DND-41 (cell line): ENCODE measurements around the gene AKT1S1.

Experiments used
- ATAC-seq: fragments of 200-7000 bp; cut with Tn5 transposase; 3 replicates; pipeline ENCODE4 v1.9.1; 2021; ENCODE audit warnings: low read depth; ENCODE audit not compliant: insufficient read depth
- DNase-seq: peaks from one replicate; pipeline ENCODE4 v3.0.0-alpha.2; 2020
- H2AFZ ChIP-seq: 2 replicates; pipeline ENCODE4 v1.6.0; 2012; ENCODE audit warnings: low read depth, low read length
- H3K27ac ChIP-seq: 2 replicates; pipeline ENCODE4 v1.5.1; 2012; ENCODE audit warnings: low read length, inconsistent platforms
- H3K27me3 ChIP-seq: fragments of 200-600 bp; sonication (generic); 2 replicates; pipeline ENCODE4 v1.6.0; 2012; ENCODE audit warnings: low read length, mild to moderate bottlenecking, inconsistent platforms; ENCODE audit not compliant: insufficient read depth, poor library complexity
- H3K36me3 ChIP-seq: 2 replicates; pipeline ENCODE4 v1.5.1; 2012; ENCODE audit warnings: low read length, inconsistent platforms; ENCODE audit not compliant: insufficient read depth
- H3K4me1 ChIP-seq: 2 replicates; pipeline ENCODE4 v1.5.1; 2012; ENCODE audit warnings: mild to moderate bottlenecking, low read length; ENCODE audit not compliant: insufficient read depth
- H3K4me2 ChIP-seq: 2 replicates; pipeline ENCODE4 v1.6.0; 2012; ENCODE audit warnings: mild to moderate bottlenecking, moderate library complexity, low read length, inconsistent platforms; ENCODE audit not compliant: insufficient read depth
- H3K4me3 ChIP-seq, 2 experiments: fragments of 200-600 bp in 1 of 2; shearing (Covaris generic) in 1 of 2; 2 replicates each; pipeline ENCODE4 v1.5.1; 2012 to 2016; ENCODE audit warnings: inconsistent platforms in 2 of 2, low read length in 2 of 2, mild to moderate bottlenecking in 2 of 2, low read depth in 1 of 2, moderate library complexity in 1 of 2
- H3K79me2 ChIP-seq: 2 replicates; pipeline ENCODE4 v1.6.0; 2012; ENCODE audit warnings: low read length, inconsistent platforms; ENCODE audit not compliant: insufficient read depth
- H3K9ac ChIP-seq: 2 replicates; pipeline ENCODE4 v1.6.0; 2012; ENCODE audit warnings: low read depth, mild to moderate bottlenecking, inconsistent platforms, low read length, moderate library complexity
- H3K9me3 ChIP-seq: 2 replicates; pipeline ENCODE4 v1.5.1; 2012; ENCODE audit warnings: low read length, moderate library complexity, mild to moderate bottlenecking, inconsistent platforms; ENCODE audit not compliant: insufficient read depth, severe bottlenecking
- H4K20me1 ChIP-seq: 2 replicates; pipeline ENCODE4 v1.6.0; 2012; ENCODE audit warnings: low read length; ENCODE audit not compliant: insufficient read depth
- EZH2 ChIP-seq: IDR thresholded peaks from 3 replicates; pipeline ENCODE4 v1.6.1; 2012; ENCODE audit warnings: borderline replicate concordance, low read depth, mild to moderate bottlenecking, moderate library complexity, low read length, inconsistent platforms; ENCODE audit not compliant: severe bottlenecking
- TF ChIP-seq, protein P1 (sequence below): IDR thresholded peaks from 2 replicates; pipeline ENCODE4 v1.5.1; 2012; ENCODE audit warnings: borderline replicate concordance, low read length, moderate library complexity, mild to moderate bottlenecking; ENCODE audit not compliant: poor library complexity, severe bottlenecking; ENCODE audit errors: extremely low read depth

Gene AKT1S1

DNA sequence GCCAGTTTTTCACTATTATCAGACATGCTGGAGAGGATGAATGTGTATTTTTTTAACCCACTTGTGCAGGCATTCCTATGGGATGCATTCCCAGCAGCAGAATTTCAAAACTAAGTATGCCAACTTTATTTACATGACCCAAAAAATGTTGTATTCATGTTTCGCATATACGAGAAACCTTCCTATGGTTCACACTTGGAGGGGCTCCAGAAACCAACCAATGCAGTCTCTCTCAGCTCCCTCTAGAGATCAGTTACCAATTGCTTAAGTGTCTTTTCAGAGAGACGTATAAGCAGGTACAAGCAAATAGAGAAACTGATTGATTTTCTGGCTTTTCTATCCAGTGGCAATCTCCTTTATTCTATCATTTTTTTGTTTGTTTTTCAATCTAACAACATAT is 31.7 kb downstream of the AKT1S1 start:
- ATAC-seq: no peak
- H3K9me3 ChIP-seq: no peaks in the 10 kb centered on the region
- no peak overlapping the region for H3K9ac ChIP-seq
- no peak overlapping the region for H2AFZ ChIP-seq
- peaks cover 7% of the 10 kb centered on the region for H3K36me3 ChIP-seq
- H3K79me2 ChIP-seq: peaks cover 11% of the 10 kb centered on the region; the same call in 1 of the 2 replicates
- H3K27ac ChIP-seq: no peak overlapping the region
- no peaks in the 10 kb centered on the region for H3K27me3 ChIP-seq
- TF ChIP-seq, protein P1, sequence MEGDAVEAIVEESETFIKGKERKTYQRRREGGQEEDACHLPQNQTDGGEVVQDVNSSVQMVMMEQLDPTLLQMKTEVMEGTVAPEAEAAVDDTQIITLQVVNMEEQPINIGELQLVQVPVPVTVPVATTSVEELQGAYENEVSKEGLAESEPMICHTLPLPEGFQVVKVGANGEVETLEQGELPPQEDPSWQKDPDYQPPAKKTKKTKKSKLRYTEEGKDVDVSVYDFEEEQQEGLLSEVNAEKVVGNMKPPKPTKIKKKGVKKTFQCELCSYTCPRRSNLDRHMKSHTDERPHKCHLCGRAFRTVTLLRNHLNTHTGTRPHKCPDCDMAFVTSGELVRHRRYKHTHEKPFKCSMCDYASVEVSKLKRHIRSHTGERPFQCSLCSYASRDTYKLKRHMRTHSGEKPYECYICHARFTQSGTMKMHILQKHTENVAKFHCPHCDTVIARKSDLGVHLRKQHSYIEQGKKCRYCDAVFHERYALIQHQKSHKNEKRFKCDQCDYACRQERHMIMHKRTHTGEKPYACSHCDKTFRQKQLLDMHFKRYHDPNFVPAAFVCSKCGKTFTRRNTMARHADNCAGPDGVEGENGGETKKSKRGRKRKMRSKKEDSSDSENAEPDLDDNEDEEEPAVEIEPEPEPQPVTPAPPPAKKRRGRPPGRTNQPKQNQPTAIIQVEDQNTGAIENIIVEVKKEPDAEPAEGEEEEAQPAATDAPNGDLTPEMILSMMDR: no peak
- no peak for TF ChIP-seq EZH2
- H4K20me1 ChIP-seq: no peaks in the 10 kb centered on the region
- H3K4me2 ChIP-seq: no peak overlapping the region
- no peak overlapping the region for H3K4me3 ChIP-seq
- DNase-seq: no peak
- peaks cover 25% of the 10 kb centered on the region for H3K4me1 ChIP-seq

DNA sequence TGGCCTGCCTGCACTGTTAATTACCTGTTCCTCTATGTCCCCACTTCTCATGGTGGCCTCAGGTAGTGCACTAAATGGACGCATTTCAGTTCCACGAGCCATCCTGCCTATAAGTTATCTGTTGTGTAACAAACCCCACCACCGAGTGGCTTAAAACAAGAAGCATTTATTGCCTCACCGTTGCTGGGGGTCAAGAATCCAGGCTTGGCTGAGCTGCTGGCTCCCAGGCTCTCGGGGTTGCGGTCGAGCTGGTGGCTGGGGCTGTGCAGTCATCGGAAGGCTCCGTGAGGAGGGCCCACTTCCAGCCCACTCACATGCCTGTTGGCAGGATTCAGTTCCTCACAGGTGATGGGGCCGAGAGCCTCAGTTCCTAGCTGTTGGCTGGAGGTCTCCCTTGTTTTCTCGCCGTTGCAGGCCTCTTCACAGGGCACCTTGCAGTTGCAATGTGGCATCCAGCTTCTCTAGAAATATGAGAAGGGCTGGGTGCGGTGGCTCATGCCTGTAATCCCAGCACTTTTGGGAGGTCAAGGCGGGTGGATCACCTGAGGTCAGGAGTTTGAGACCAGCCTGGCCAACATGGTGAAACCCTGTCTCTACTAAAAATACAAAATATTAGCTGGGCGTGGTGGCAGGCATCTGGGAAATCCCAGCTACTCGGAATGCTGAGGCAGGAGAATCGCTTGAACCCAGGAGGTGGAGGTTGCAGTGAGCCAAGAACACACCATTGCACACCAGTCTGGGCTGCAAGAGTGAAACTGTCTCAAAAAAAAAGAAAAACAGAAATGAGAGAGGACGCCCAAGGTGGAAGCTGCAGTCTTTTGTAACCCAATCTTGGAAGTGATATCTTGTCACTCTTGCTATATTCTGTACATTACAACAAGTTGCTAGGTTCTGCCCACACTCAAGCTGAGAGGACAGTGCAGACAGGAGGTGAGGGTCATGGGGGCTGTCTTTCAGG is 32.7 kb downstream of the AKT1S1 start:
- H3K27me3 ChIP-seq: no peaks in the 10 kb centered on the region
- H2AFZ ChIP-seq: no peak overlapping the region
- no peaks in the 10 kb centered on the region for H4K20me1 ChIP-seq
- H3K27ac ChIP-seq: no peak overlapping the region
- peaks cover 16% of the 10 kb centered on the region for H3K4me1 ChIP-seq
- H3K9ac ChIP-seq: no peak overlapping the region
- TF ChIP-seq, protein P1: no peak
- no peak for TF ChIP-seq EZH2
- H3K36me3 ChIP-seq: peaks cover 13% of the 10 kb centered on the region
- ATAC-seq (no peak), DNase-seq (no peak)
- no peaks in the 10 kb centered on the region for H3K9me3 ChIP-seq
- no peak overlapping the region for H3K4me3 ChIP-seq
- H3K4me2 ChIP-seq: no peak overlapping the region
- peaks cover 2% of the 10 kb centered on the region; the same call in 1 of the 2 replicates for H3K79me2 ChIP-seq

DNA sequence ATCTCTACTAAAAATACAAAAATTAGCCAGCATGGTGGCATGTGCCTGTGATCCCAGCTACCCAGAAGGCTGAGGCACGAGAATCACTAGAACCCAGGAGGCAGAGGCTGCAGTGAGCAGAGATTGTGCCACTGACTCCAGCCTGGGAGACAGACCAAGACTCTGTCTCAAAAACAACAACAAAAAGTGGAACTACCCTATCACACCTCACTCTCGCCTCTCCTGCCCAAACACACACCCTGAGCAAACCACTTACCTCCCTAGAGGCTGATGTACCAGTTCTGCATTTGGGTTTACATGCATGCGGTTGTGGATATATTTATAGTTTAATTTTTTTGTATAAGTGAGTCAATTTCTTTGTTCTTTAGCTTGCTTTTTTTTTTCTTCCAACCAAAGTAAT is 33.9 kb downstream of the AKT1S1 start:
- Histone ChIP-seq H3K79me2 (no peaks in the 10 kb centered on the region), H3K27me3 (no peaks in the 10 kb centered on the region), H3K36me3 (peaks cover 24% of the 10 kb centered on the region), H3K9ac (no peak overlapping the region), H2AFZ (no peak overlapping the region), H3K9me3 (no peaks in the 10 kb centered on the region), H4K20me1 (no peaks in the 10 kb centered on the region), H3K4me1 (peaks cover 4% of the 10 kb centered on the region; the same call in 1 of the 2 replicates), H3K4me3 (no peak overlapping the region), H3K4me2 (no peak overlapping the region), H3K27ac (no peak overlapping the region)
- DNase-seq (no peak), ATAC-seq (no peak)
- TF ChIP-seq, protein P1: no peak
- no peak for TF ChIP-seq EZH2
